HepG2 (cell line): Measurements from ENCODE around the gene ANKRD42. TPM values are rescaled to one million over a fixed set of nuclear protein-coding genes. Genes with fewer than 3 reads are reported as not detected.
A peak's percentile ranks its signal among the peaks of the same experiment; 100 is the strongest.

Experiments used
- BCL6 ChIP-seq: IDR thresholded peaks from 2 replicates; pipeline ENCODE4 v1.6.1; 2016; ENCODE audit warnings: missing genetic modification reagents, missing compliant biosample characterization
- DPF2 ChIP-seq: sonication (generic); formaldehyde crosslinking; IDR thresholded peaks from 2 replicates; pipeline ENCODE4 v1.4.0; 2020; ENCODE audit warnings: mild to moderate bottlenecking, low read depth, missing genetic modification reagents, borderline replicate concordance
- MAF1 ChIP-seq: sonication (generic); formaldehyde crosslinking; IDR thresholded peaks from 2 replicates; pipeline ENCODE4 v1.5.0; 2020; ENCODE audit warnings: missing genetic modification reagents, borderline replicate concordance
- NCOR1 ChIP-seq: fragments of 200-600 bp; sonication (generic); IDR thresholded peaks from 2 replicates; pipeline ENCODE4 v1.7.0; 2017; ENCODE audit warnings: antibody characterized with exemption, low read length, borderline replicate concordance
- NR1H2 ChIP-seq: sonication (generic); formaldehyde crosslinking; IDR thresholded peaks from 2 replicates; pipeline ENCODE4 v1.8.1; 2022; ENCODE audit warnings: low read depth, missing genetic modification reagents, borderline replicate concordance
- RELA ChIP-seq: sonication (generic); formaldehyde crosslinking; IDR thresholded peaks from 2 replicates; pipeline ENCODE4 v1.4.0; 2020; ENCODE audit warnings: missing genetic modification reagents
- RORA ChIP-seq: sonication (generic); formaldehyde crosslinking; IDR thresholded peaks from 2 replicates; pipeline ENCODE4 v1.5.0; 2020; ENCODE audit warnings: mild to moderate bottlenecking, missing genetic modification reagents, moderate library complexity
- ZNF207 ChIP-seq: fragments of 450-650 bp; IDR thresholded peaks from 2 replicates; pipeline ENCODE4 v1.6.1; 2016; ENCODE audit warnings: antibody characterized with exemption, borderline replicate concordance
- ZNF335 ChIP-seq: sonication (generic); formaldehyde crosslinking; IDR thresholded peaks from 2 replicates; pipeline ENCODE4 v1.4.0; 2020; ENCODE audit warnings: missing genetic modification reagents
- ZNF567 ChIP-seq: sonication (generic); formaldehyde crosslinking; IDR thresholded peaks from 2 replicates; pipeline ENCODE4 v1.8.1; 2023; ENCODE audit warnings: mild to moderate bottlenecking, missing genetic modification reagents, borderline replicate concordance
- ZNF678 ChIP-seq: sonication (generic); formaldehyde crosslinking; IDR thresholded peaks from 2 replicates; pipeline ENCODE4 v1.4.0; 2020; ENCODE audit warnings: mild to moderate bottlenecking, missing genetic modification reagents
- ZNF75D ChIP-seq: sonication (generic); formaldehyde crosslinking; IDR thresholded peaks from 2 replicates; pipeline ENCODE4 v1.8.1; 2023; ENCODE audit warnings: missing genetic modification reagents, mild to moderate bottlenecking, borderline replicate concordance
- ZNF773 ChIP-seq: sonication (generic); formaldehyde crosslinking; IDR thresholded peaks from 2 replicates; pipeline ENCODE4 v1.4.0; 2020; ENCODE audit warnings: missing genetic modification reagents, borderline replicate concordance
- ZNF839 ChIP-seq: sonication (generic); formaldehyde crosslinking; IDR thresholded peaks from 2 replicates; pipeline ENCODE4 v1.4.0; 2020; ENCODE audit warnings: missing genetic modification reagents, mild to moderate bottlenecking, borderline replicate concordance
- polyA plus RNA-seq, 8 experiments: library from polyadenylated mRNA; depleted of rRNA in 3 of 8; stranded (reverse) in 7 of 8; unstranded in 1 of 8; fragments of >200 nt; fragmentation: Illumina TruSeq in 4 of 8; extraction: Trizol in 4 of 8; gene quantifications; 2 replicates each; pipeline versions ENCODE4 v1.2.1 to v1.2.3, GENCODE V29; 2011 to 2016; ENCODE audit warnings: low read depth in 4 of 8, missing spikeins in 1 of 8, mixed read lengths in 1 of 8; ENCODE audit not compliant: insufficient read depth in 1 of 8
- total RNA-seq, 5 experiments: library from RNA; depleted of rRNA; stranded (reverse); fragments of >200 nt; fragmentation: Illumina TruSeq; extraction: Trizol; gene quantifications; 2 replicates each; pipeline ENCODE4 v1.2.3, GENCODE V29; 2016; ENCODE audit warnings: low read depth in 1 of 5
- TF ChIP-seq, protein P1 (sequence below): sonication (generic); formaldehyde crosslinking; IDR thresholded peaks from 2 replicates; pipeline ENCODE4 v1.4.0; 2020; ENCODE audit warnings: missing genetic modification reagents, borderline replicate concordance
- TF ChIP-seq, protein P2 (sequence below): sonication (generic); formaldehyde crosslinking; IDR thresholded peaks from 2 replicates; pipeline ENCODE4 v1.9.0; 2021; ENCODE audit warnings: missing genetic modification reagents, borderline replicate concordance
- TF ChIP-seq, protein P3 (sequence below): sonication (generic); formaldehyde crosslinking; IDR thresholded peaks from 2 replicates; pipeline ENCODE4 v1.9.0; 2022; ENCODE audit warnings: low read depth, missing genetic modification reagents
- TF ChIP-seq, protein P4 (sequence below): IDR thresholded peaks from 2 replicates; pipeline ENCODE4 v1.6.1; 2016

The ANKRD42 gene
- total and polyA plus RNA-seq, 2 of the 13 experiments (the other 11 are each of a cell fraction or from before 2014, with no cell fraction given): 2.2 to 3.7 TPM

DNA sequence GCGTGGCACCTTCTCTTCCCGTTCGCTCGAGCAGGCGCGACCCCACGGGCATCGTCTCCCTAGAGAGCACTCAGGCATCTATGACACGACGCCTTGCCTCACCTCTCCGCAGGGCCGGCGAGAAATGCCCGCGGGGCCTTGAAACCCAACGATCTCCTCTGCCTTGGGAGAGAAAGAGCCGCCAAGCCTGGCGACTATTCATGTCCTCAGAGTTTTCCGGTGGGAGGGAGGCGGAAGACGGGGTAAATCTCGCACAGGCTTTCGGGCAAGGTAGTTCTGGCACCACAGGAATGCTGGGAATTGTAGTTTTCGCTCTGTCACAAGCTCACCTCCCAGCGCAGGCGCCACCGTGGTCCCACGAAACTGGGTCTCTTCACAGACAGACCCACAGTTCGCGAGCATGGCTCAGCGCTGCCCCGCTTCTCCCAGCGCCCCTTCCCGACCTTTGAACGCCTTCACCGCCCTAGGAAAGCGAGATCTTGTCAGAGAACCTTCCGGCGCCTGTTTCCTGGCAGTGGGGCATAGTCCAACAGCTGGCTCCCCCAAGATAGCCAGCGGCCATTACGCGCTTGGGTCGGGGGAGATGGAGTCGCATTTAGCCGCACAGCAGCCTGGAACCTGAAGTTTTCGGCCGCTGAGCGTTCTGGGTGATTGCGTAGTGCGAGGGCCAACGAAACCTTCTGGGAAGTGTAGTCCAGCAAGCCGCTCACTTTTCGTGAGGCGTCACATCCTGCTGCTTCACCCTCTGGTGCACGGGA, 92.4 kb downstream of the ANKRD42 start, which contains the start of gene CCDC90B (continued):
- TF ChIP-seq NCOR1 (peak; percentile 84), ZNF335 (peak; percentile 71; the same call in 1 of the 2 replicates), BCL6 (CRISPR knock-in tag) (no peak; the same call in none of the 2 replicates), ZNF773 (CRISPR knock-in tag) (no peak), ZNF75D (CRISPR knock-in tag) (no peak), MAF1 (peak; percentile 85; the same call in 1 of the 2 replicates), RELA (no peak; the same call in 1 of the 2 replicates), ZNF678 (CRISPR knock-in tag) (no peak), DPF2 (CRISPR knock-in tag) (no peak), NR1H2 (CRISPR knock-in tag) (no peak), ZNF839 (CRISPR knock-in tag) (no peak), RORA (no peak), ZNF207 (no peak), ZNF567 (CRISPR knock-in tag) (no peak)
- TF ChIP-seq, protein P1, sequence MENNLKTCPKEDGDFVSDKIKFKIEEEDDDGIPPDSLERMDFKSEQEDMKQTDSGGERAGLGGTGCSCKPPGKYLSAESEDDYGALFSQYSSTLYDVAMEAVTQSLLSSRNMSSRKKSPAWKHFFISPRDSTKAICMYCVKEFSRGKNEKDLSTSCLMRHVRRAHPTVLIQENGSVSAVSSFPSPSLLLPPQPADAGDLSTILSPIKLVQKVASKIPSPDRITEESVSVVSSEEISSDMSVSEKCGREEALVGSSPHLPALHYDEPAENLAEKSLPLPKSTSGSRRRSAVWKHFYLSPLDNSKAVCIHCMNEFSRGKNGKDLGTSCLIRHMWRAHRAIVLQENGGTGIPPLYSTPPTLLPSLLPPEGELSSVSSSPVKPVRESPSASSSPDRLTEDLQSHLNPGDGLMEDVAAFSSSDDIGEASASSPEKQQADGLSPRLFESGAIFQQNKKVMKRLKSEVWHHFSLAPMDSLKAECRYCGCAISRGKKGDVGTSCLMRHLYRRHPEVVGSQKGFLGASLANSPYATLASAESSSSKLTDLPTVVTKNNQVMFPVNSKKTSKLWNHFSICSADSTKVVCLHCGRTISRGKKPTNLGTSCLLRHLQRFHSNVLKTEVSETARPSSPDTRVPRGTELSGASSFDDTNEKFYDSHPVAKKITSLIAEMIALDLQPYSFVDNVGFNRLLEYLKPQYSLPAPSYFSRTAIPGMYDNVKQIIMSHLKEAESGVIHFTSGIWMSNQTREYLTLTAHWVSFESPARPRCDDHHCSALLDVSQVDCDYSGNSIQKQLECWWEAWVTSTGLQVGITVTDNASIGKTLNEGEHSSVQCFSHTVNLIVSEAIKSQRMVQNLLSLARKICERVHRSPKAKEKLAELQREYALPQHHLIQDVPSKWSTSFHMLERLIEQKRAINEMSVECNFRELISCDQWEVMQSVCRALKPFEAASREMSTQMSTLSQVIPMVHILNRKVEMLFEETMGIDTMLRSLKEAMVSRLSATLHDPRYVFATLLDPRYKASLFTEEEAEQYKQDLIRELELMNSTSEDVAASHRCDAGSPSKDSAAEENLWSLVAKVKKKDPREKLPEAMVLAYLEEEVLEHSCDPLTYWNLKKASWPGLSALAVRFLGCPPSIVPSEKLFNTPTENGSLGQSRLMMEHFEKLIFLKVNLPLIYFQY (CRISPR knock-in tag): peak; percentile 81
- TF ChIP-seq, protein P2, sequence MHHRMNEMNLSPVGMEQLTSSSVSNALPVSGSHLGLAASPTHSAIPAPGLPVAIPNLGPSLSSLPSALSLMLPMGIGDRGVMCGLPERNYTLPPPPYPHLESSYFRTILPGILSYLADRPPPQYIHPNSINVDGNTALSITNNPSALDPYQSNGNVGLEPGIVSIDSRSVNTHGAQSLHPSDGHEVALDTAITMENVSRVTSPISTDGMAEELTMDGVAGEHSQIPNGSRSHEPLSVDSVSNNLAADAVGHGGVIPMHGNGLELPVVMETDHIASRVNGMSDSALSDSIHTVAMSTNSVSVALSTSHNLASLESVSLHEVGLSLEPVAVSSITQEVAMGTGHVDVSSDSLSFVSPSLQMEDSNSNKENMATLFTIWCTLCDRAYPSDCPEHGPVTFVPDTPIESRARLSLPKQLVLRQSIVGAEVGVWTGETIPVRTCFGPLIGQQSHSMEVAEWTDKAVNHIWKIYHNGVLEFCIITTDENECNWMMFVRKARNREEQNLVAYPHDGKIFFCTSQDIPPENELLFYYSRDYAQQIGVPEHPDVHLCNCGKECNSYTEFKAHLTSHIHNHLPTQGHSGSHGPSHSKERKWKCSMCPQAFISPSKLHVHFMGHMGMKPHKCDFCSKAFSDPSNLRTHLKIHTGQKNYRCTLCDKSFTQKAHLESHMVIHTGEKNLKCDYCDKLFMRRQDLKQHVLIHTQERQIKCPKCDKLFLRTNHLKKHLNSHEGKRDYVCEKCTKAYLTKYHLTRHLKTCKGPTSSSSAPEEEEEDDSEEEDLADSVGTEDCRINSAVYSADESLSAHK (CRISPR knock-in tag): no peak
- TF ChIP-seq, protein P3, sequence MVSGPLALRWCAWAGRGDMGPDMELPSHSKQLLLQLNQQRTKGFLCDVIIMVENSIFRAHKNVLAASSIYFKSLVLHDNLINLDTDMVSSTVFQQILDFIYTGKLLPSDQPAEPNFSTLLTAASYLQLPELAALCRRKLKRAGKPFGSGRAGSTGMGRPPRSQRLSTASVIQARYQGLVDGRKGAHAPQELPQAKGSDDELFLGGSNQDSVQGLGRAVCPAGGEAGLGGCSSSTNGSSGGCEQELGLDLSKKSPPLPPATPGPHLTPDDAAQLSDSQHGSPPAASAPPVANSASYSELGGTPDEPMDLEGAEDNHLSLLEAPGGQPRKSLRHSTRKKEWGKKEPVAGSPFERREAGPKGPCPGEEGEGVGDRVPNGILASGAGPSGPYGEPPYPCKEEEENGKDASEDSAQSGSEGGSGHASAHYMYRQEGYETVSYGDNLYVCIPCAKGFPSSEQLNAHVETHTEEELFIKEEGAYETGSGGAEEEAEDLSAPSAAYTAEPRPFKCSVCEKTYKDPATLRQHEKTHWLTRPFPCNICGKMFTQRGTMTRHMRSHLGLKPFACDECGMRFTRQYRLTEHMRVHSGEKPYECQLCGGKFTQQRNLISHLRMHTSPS: peak; percentile 30; the same call in 1 of the 2 replicates
- TF ChIP-seq, protein P4, sequence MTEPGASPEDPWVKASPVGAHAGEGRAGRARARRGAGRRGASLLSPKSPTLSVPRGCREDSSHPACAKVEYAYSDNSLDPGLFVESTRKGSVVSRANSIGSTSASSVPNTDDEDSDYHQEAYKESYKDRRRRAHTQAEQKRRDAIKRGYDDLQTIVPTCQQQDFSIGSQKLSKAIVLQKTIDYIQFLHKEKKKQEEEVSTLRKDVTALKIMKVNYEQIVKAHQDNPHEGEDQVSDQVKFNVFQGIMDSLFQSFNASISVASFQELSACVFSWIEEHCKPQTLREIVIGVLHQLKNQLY: peak; percentile 47; the same call in 1 of the 2 replicates
